Mesenchymal stem cell (in vitro differentiated cells and primary cell): ENCODE measurements around the gene PLCH2.

Source experiments
- DNase-seq: peaks from one replicate; pipeline ENCODE4 v3.0.0-alpha.2; 2013
- H2AFZ ChIP-seq: one replicate; pipeline ENCODE4 v1.6.1; 2013; ENCODE audit warnings: low read depth, mild to moderate bottlenecking, control low read depth, inconsistent platforms, low read length, moderate library complexity
- H2AK5ac ChIP-seq: 2 replicates; pipeline ENCODE4 v1.6.1; 2013; ENCODE audit warnings: low read length, moderate library complexity, mild to moderate bottlenecking, inconsistent platforms; ENCODE audit not compliant: severe bottlenecking
- H2BK120ac ChIP-seq: one replicate; pipeline ENCODE4 v1.6.1; 2013; ENCODE audit warnings: low read depth, mild to moderate bottlenecking, inconsistent platforms, low read length, moderate library complexity
- H2BK12ac ChIP-seq, 2 experiments: one replicate each; pipeline ENCODE4 v1.6.1; 2013; ENCODE audit warnings: inconsistent platforms in 2 of 2, low read length in 2 of 2, mild to moderate bottlenecking in 2 of 2, moderate library complexity in 2 of 2, control low read depth in 1 of 2
- H2BK15ac ChIP-seq: one replicate; pipeline ENCODE4 v1.6.1; 2013; ENCODE audit warnings: mild to moderate bottlenecking, low read depth, inconsistent platforms; ENCODE audit not compliant: poor library complexity, severe bottlenecking
- H2BK5ac ChIP-seq: 2 replicates; pipeline ENCODE4 v1.6.1; 2013; ENCODE audit warnings: low read depth, mild to moderate bottlenecking, low read length, control low read depth, inconsistent platforms; ENCODE audit not compliant: poor library complexity, severe bottlenecking
- H3K14ac ChIP-seq, 2 experiments: one replicate each; pipeline ENCODE4 v1.6.1; 2013; ENCODE audit warnings: inconsistent platforms in 2 of 2, low read length in 2 of 2, control low read depth in 1 of 2, mild to moderate bottlenecking in 1 of 2, moderate library complexity in 1 of 2
- H3K18ac ChIP-seq, 2 experiments: one replicate each; pipeline ENCODE4 v1.6.1; 2013; ENCODE audit warnings: inconsistent platforms in 2 of 2, low read length in 2 of 2, control low read depth in 1 of 2, low read depth in 1 of 2, mild to moderate bottlenecking in 1 of 2
- H3K23ac ChIP-seq, 2 experiments: one replicate each; pipeline ENCODE4 v1.6.1; 2013; ENCODE audit warnings: inconsistent platforms in 2 of 2, low read length in 2 of 2, mild to moderate bottlenecking in 2 of 2, moderate library complexity in 2 of 2, control low read depth in 1 of 2
- H3K27ac ChIP-seq: 2 replicates; pipeline ENCODE4 v1.5.1; 2013; ENCODE audit warnings: mild to moderate bottlenecking, moderate library complexity, low read length, control low read depth, inconsistent platforms; ENCODE audit not compliant: poor library complexity, severe bottlenecking
- H3K27me3 ChIP-seq, 2 experiments: 2 replicates each; pipeline versions ENCODE4 v1.6.1 to v1.7.0; 2013; ENCODE audit warnings: low read length in 2 of 2, mild to moderate bottlenecking in 2 of 2, moderate library complexity in 2 of 2, control low read depth in 1 of 2, inconsistent platforms in 1 of 2; ENCODE audit not compliant: control insufficient read depth in 1 of 2, insufficient read depth in 1 of 2
- H3K36me3 ChIP-seq, 2 experiments: 2 replicates each; pipeline versions ENCODE4 v1.6.1 to v1.7.0; 2013; ENCODE audit warnings: low read length in 2 of 2, control low read depth in 1 of 2, inconsistent platforms in 1 of 2, low read depth in 1 of 2, mild to moderate bottlenecking in 1 of 2; ENCODE audit not compliant: insufficient read depth in 2 of 2, control insufficient read depth in 1 of 2
- H3K4ac ChIP-seq, 2 experiments: one replicate each; pipeline ENCODE4 v1.6.1; 2013; ENCODE audit warnings: inconsistent platforms in 2 of 2, low read length in 2 of 2, mild to moderate bottlenecking in 2 of 2, moderate library complexity in 2 of 2, control low read depth in 1 of 2, low read depth in 1 of 2
- H3K4me1 ChIP-seq: 2 replicates; pipeline ENCODE4 v1.6.1; 2013; ENCODE audit warnings: low read depth, low read length, control low read depth; ENCODE audit not compliant: control insufficient read depth, insufficient read depth
- H3K4me2 ChIP-seq: 2 replicates; pipeline ENCODE4 v1.6.1; 2013; ENCODE audit warnings: low read length, mild to moderate bottlenecking, inconsistent platforms; ENCODE audit not compliant: poor library complexity, severe bottlenecking
- H3K4me3 ChIP-seq, 2 experiments: 2 replicates each; pipeline versions ENCODE4 v1.5.1 to v1.7.0; 2013; ENCODE audit warnings: low read length in 2 of 2, mild to moderate bottlenecking in 2 of 2, control low read depth in 1 of 2, low read depth in 1 of 2; ENCODE audit not compliant: insufficient read depth in 1 of 2
- H3K79me1 ChIP-seq: replicated peaks from 2 replicates; pipeline ENCODE4 v1.6.1; 2013; ENCODE audit warnings: mild to moderate bottlenecking, control low read depth, low read length, inconsistent platforms; ENCODE audit not compliant: poor library complexity, severe bottlenecking
- H3K9ac ChIP-seq: 2 replicates; pipeline ENCODE4 v1.7.0; 2013; ENCODE audit warnings: mild to moderate bottlenecking, low read length, moderate library complexity
- H3K9me3 ChIP-seq: 2 replicates; pipeline ENCODE4 v1.7.0; 2013; ENCODE audit warnings: mild to moderate bottlenecking, low read length; ENCODE audit not compliant: control insufficient read depth
- H4K8ac ChIP-seq: one replicate; pipeline ENCODE4 v1.6.1; 2013; ENCODE audit warnings: inconsistent platforms, mild to moderate bottlenecking, low read length, moderate library complexity
- H4K91ac ChIP-seq: one replicate; pipeline ENCODE4 v1.6.1; 2013; ENCODE audit warnings: mild to moderate bottlenecking, low read length, inconsistent platforms
- WGBS: methylation state at CpG from one replicate; pipeline ENCODE4 v1.1.7; 2013; ENCODE audit warnings: mixed read lengths; 5-methylcytosine and 5-hydroxymethylcytosine counted together

The PLCH2 gene

GRCh38 chr1:2477791-2478499, 1.9 kb downstream of the PLCH2 start:
- Histone ChIP-seq H2BK5ac (no peak overlapping the region), H3K4me3 (no peak overlapping the region), H4K91ac (no peak overlapping the region), H3K9ac (no peak overlapping the region), H3K36me3 (peaks cover 0 to 46% of the 10 kb centered on the region in 2 experiments), H3K4ac (no peak overlapping the region), H3K18ac (no peak overlapping the region), H3K14ac (no peak overlapping the region), H4K8ac (no peak overlapping the region), H2AK5ac (no peak overlapping the region), H3K4me2 (no peak overlapping the region), H3K9me3 (no peaks in the 10 kb centered on the region), H3K23ac (no peak overlapping the region), H2BK120ac (no peak overlapping the region), H2BK15ac (no peak overlapping the region), H3K79me1 (peaks cover 9% of the 10 kb centered on the region), H3K4me1 (peaks cover 53% of the 10 kb centered on the region), H3K27ac (no peak overlapping the region), H3K27me3 (peaks cover 0 to 37% of the 10 kb centered on the region in 2 experiments), H2BK12ac (no peak overlapping the region), H2AFZ (no peak overlapping the region)
- 84% methylated on average over 35 of the region's 35 CpGs for WGBS
- DNase-seq, result no peak

GRCh38 chr1:2479186-2479585, 3.1 kb downstream of the PLCH2 start:
- no peak overlapping the region for H3K4ac ChIP-seq
- H3K27me3 ChIP-seq, result peaks cover 0 to 28% of the 10 kb centered on the region in 2 experiments
- H3K9ac ChIP-seq, result no peak overlapping the region
- H2BK12ac ChIP-seq, result no peak overlapping the region
- no peak overlapping the region for H3K23ac ChIP-seq
- H4K8ac ChIP-seq, result no peak overlapping the region
- H2BK120ac ChIP-seq, result no peak overlapping the region
- peaks cover 0 to 45% of the 10 kb centered on the region in 2 experiments for H3K36me3 ChIP-seq
- H3K4me3 ChIP-seq, result no peak overlapping the region
- DNase-seq, result no peak
- H2BK5ac ChIP-seq, result no peak overlapping the region
- H4K91ac ChIP-seq, result no peak overlapping the region
- H3K18ac ChIP-seq, result no peak overlapping the region
- H3K14ac ChIP-seq, result no peak overlapping the region
- H2AFZ ChIP-seq, result no peak overlapping the region
- H2BK15ac ChIP-seq, result no peak overlapping the region
- 83% methylated on average over 18 of the region's 20 CpGs for WGBS
- peaks cover 46% of the 10 kb centered on the region for H3K4me1 ChIP-seq
- H3K79me1 ChIP-seq, result peaks cover 12% of the 10 kb centered on the region
- no peak overlapping the region for H3K27ac ChIP-seq
- no peak overlapping the region for H2AK5ac ChIP-seq
- no peaks in the 10 kb centered on the region for H3K9me3 ChIP-seq
- no peak overlapping the region for H3K4me2 ChIP-seq

GRCh38 chr1:2479618-2480017, 3.5 kb downstream of the PLCH2 start:
- peaks cover 42% of the 10 kb centered on the region for H3K4me1 ChIP-seq
- H3K9ac ChIP-seq, result no peak overlapping the region
- H3K9me3 ChIP-seq, result no peaks in the 10 kb centered on the region
- no peak overlapping the region for H3K18ac ChIP-seq
- no peak overlapping the region for H3K4me3 ChIP-seq
- peaks cover 12% of the 10 kb centered on the region for H3K79me1 ChIP-seq
- H4K8ac ChIP-seq, result no peak overlapping the region
- H3K23ac ChIP-seq, result no peak overlapping the region
- no peak overlapping the region for H2BK15ac ChIP-seq
- 92% methylated on average over 28 of the region's 28 CpGs for WGBS
- no peak for DNase-seq
- H2BK5ac ChIP-seq, result no peak overlapping the region
- no peak overlapping the region for H3K4ac ChIP-seq
- H3K27ac ChIP-seq, result no peak overlapping the region
- H2BK120ac ChIP-seq, result no peak overlapping the region
- H3K14ac ChIP-seq, result peak overlapping the region in 1 of 2 experiments; percentile 58
- peaks cover 0 to 50% of the 10 kb centered on the region in 2 experiments for H3K36me3 ChIP-seq
- no peak overlapping the region for H4K91ac ChIP-seq
- H3K27me3 ChIP-seq, result peaks cover 0 to 28% of the 10 kb centered on the region in 2 experiments
- H2AFZ ChIP-seq, result no peak overlapping the region
- no peak overlapping the region for H3K4me2 ChIP-seq
- no peak overlapping the region for H2BK12ac ChIP-seq
- no peak overlapping the region for H2AK5ac ChIP-seq

- peaks cover 0 to 22% of the 10 kb centered on the region in 2 experiments for H3K27me3 ChIP-seq
- H3K14ac ChIP-seq, result no peak overlapping the region
- no peak overlapping the region for H3K9ac ChIP-seq
- H2BK5ac ChIP-seq, result no peak overlapping the region
- no peak overlapping the region for H3K4ac ChIP-seq
- DNase-seq, result no peak
- 80% methylated on average over 18 of the region's 18 CpGs for WGBS
- H3K4me3 ChIP-seq, result no peak overlapping the region
- H3K9me3 ChIP-seq, result no peaks in the 10 kb centered on the region
- H2BK120ac ChIP-seq, result no peak overlapping the region
- H4K8ac ChIP-seq, result no peak overlapping the region
- no peak overlapping the region for H3K18ac ChIP-seq
- H3K23ac ChIP-seq, result no peak overlapping the region
- peaks cover 11% of the 10 kb centered on the region for H3K79me1 ChIP-seq
- peaks cover 34% of the 10 kb centered on the region for H3K4me1 ChIP-seq
- H2AK5ac ChIP-seq, result no peak overlapping the region
- no peak overlapping the region for H2BK15ac ChIP-seq
- no peak overlapping the region for H3K27ac ChIP-seq
- no peak overlapping the region for H2BK12ac ChIP-seq
- peaks cover 0 to 56% of the 10 kb centered on the region in 2 experiments for H3K36me3 ChIP-seq
- H2AFZ ChIP-seq, result no peak overlapping the region
- no peak overlapping the region for H4K91ac ChIP-seq
- no peak overlapping the region for H3K4me2 ChIP-seq
These were observed 4.3 kb downstream of the PLCH2 start for GRCh38 chr1:2480236-2480985.
